Common myeloid progenitor, CD34-positive (primary cell): Measurements from ENCODE around the gene TRIM29.

Experiments
- CTCF ChIA-PET: fragments of 350-600 bp; sonication (Branson Sonifier 250); formaldehyde crosslinking; loops from one replicate; lab custom pipeline; 2021; ENCODE audit warnings: antibody characterized with exemption; lab: Charles Lee
- POLR2A ChIA-PET: fragments of 350-600 bp; sonication (Branson Sonifier 250); formaldehyde crosslinking; loops from one replicate; lab custom pipeline; 2021; ENCODE audit warnings: antibody characterized with exemption; lab: Charles Lee
- DNase-seq, 3 donors: peaks; one replicate each; pipeline versions ENCODE4 v3.0.0 to v3.0.0-alpha.2; 2013
- H3K27ac ChIP-seq, 2 experiments: 1 replicate in 1 of 2; 2 replicates in 1 of 2; pipeline ENCODE4 v1.7.0; 2013; ENCODE audit warnings: inconsistent platforms in 2 of 2, low read length in 2 of 2, mild to moderate bottlenecking in 2 of 2, low read depth in 1 of 2, moderate library complexity in 1 of 2; ENCODE audit not compliant: severe bottlenecking in 2 of 2, insufficient read depth in 1 of 2, poor library complexity in 1 of 2
- H3K27me3 ChIP-seq, 5 experiments: replicated peaks in 2 of 5; 1 replicate in 3 of 5; 2 replicates in 2 of 5; pipeline versions ENCODE4 v1.6.1 to v1.7.0; 2013; ENCODE audit warnings: low read length in 4 of 5, mild to moderate bottlenecking in 2 of 5, moderate library complexity in 2 of 5, inconsistent platforms in 1 of 5; ENCODE audit not compliant: insufficient read depth in 5 of 5, control insufficient read depth in 4 of 5
- H3K36me3 ChIP-seq, 4 experiments: 1 replicate in 2 of 4; 2 replicates in 2 of 4; pipeline versions ENCODE4 v1.6.1 to v1.7.0; 2013; ENCODE audit warnings: low read length in 3 of 4, control low read depth in 1 of 4, mild to moderate bottlenecking in 1 of 4; ENCODE audit not compliant: control insufficient read depth in 4 of 4, insufficient read depth in 4 of 4
- H3K4me1 ChIP-seq, 4 experiments: 1 replicate in 3 of 4; 2 replicates in 1 of 4; pipeline versions ENCODE4 v1.6.1 to v1.7.1; 2013; ENCODE audit warnings: low read length in 3 of 4, mild to moderate bottlenecking in 3 of 4, control low read depth in 1 of 4, inconsistent platforms in 1 of 4, moderate library complexity in 1 of 4; ENCODE audit not compliant: control insufficient read depth in 4 of 4, insufficient read depth in 4 of 4; ENCODE audit errors: control extremely low read depth in 1 of 4
- H3K4me3 ChIP-seq, 7 experiments: 1 replicate in 4 of 7; 2 replicates in 3 of 7; pipeline versions ENCODE4 v1.5.1 to v1.7.0; 2013; ENCODE audit warnings: mild to moderate bottlenecking in 7 of 7, low read length in 6 of 7, moderate library complexity in 6 of 7, inconsistent platforms in 2 of 7, low read depth in 2 of 7, control low read depth in 1 of 7; ENCODE audit not compliant: insufficient read depth in 4 of 7, control insufficient read depth in 1 of 7; ENCODE audit errors: extremely low read depth in 1 of 7
- H3K9me3 ChIP-seq, 5 experiments: 1 replicate in 4 of 5; 2 replicates in 1 of 5; pipeline versions ENCODE4 v1.6.1 to v1.7.1; 2013; ENCODE audit warnings: low read length in 4 of 5, mild to moderate bottlenecking in 2 of 5, inconsistent platforms in 1 of 5, low read depth in 1 of 5, moderate library complexity in 1 of 5; ENCODE audit not compliant: control insufficient read depth in 4 of 5, insufficient read depth in 2 of 5; ENCODE audit errors: control extremely low read depth in 1 of 5
- WGBS: methylation state at CpG from one replicate; pipeline ENCODE4 v1.1.5; 2013; ENCODE audit not compliant: insufficient coverage; 5-methylcytosine and 5-hydroxymethylcytosine counted together

The TRIM29 gene

GRCh38 chr11:120107692-120108091 lies 30.2 kb downstream of the TRIM29 start:
- DNase-seq, result no peak
- Histone ChIP-seq H3K4me3 (no peak overlapping the region), H3K27ac (no peak overlapping the region), H3K9me3 (no peaks in the 10 kb centered on the region), H3K36me3 (no peaks in the 10 kb centered on the region), H3K27me3 (peaks cover 0 to 17% (median 0%) of the 10 kb centered on the region in 5 experiments), H3K4me1 (no peaks in the 10 kb centered on the region)
- ChIA-PET POLR2A (no interaction called here), CTCF (interaction anchor here (0.8 to 5.7 kb wide), 20 partner anchors 11 to 628 kb away, joined by 3 to 45 read pairs (median 4); no protein-coding TSS in a partner anchor)
- WGBS, result 88% methylated on average over 5 of the region's 6 CpGs

- no peak for DNase-seq
- Histone ChIP-seq H3K4me3 (no peak overlapping the region), H3K27me3 (peaks cover 0 to 15% (median 0%) of the 10 kb centered on the region in 5 experiments), H3K27ac (no peak overlapping the region), H3K4me1 (no peaks in the 10 kb centered on the region), H3K36me3 (no peaks in the 10 kb centered on the region), H3K9me3 (no peaks in the 10 kb centered on the region)
- POLR2A ChIA-PET, result no interaction called here
- CTCF ChIA-PET, result interaction anchor here (0.7 to 5.7 kb wide), 6 partner anchors 10 to 466 kb away, joined by 3 to 45 read pairs (median 7); no protein-coding TSS in a partner anchor
- WGBS, result 90% methylated on average over 11 of the region's 11 CpGs
Observed at GRCh38 chr11:120106354-120107150, 31.4 kb downstream of the TRIM29 start.

- no peaks in the 10 kb centered on the region for H3K4me1 ChIP-seq
- ChIA-PET POLR2A (no interaction called here), CTCF (interaction anchor here (1.0 to 5.7 kb wide), 2 partner anchors 439 to 440 kb away, joined by 3 to 45 read pairs; no protein-coding TSS in a partner anchor)
- H3K36me3 ChIP-seq, result no peaks in the 10 kb centered on the region
- no peaks in the 10 kb centered on the region for H3K9me3 ChIP-seq
- peaks cover 0 to 15% (median 0%) of the 10 kb centered on the region in 5 experiments for H3K27me3 ChIP-seq
- no peak for DNase-seq
- 73% methylated on average over 4 of the region's 6 CpGs for WGBS
- H3K4me3 ChIP-seq, result no peak overlapping the region
- H3K27ac ChIP-seq, result no peak overlapping the region
Observed at GRCh38 chr11:120105576-120105975, 32.3 kb downstream of the TRIM29 start.

GRCh38 chr11:120104041-120104565 lies 33.8 kb downstream of the TRIM29 start:
- 93% methylated on average over 15 of the region's 15 CpGs for WGBS
- no peaks in the 10 kb centered on the region for H3K4me1 ChIP-seq
- no peak overlapping the region for H3K27ac ChIP-seq
- peaks cover 0 to 14% (median 0%) of the 10 kb centered on the region in 5 experiments for H3K27me3 ChIP-seq
- H3K9me3 ChIP-seq, result no peaks in the 10 kb centered on the region
- DNase-seq, result no peak
- ChIA-PET POLR2A (no interaction called here), CTCF (no interaction called here)
- no peaks in the 10 kb centered on the region for H3K36me3 ChIP-seq
- H3K4me3 ChIP-seq, result no peak overlapping the region

GRCh38 chr11:120102864-120103122 lies 35.1 kb downstream of the TRIM29 start:
- CTCF ChIA-PET, result no interaction called here
- Histone ChIP-seq H3K27me3 (peaks cover 0 to 14% (median 0%) of the 10 kb centered on the region in 5 experiments), H3K9me3 (no peaks in the 10 kb centered on the region), H3K4me3 (no peak overlapping the region), H3K27ac (no peak overlapping the region), H3K4me1 (peaks cover 0 to 3% (median 0%) of the 10 kb centered on the region in 4 experiments), H3K36me3 (no peaks in the 10 kb centered on the region)
- POLR2A ChIA-PET, result no interaction called here
- WGBS, result 79% methylated on average over 3 of the region's 3 CpGs
- DNase-seq, result no peak

GRCh38 chr11:120102050-120102863 lies 35.7 kb downstream of the TRIM29 start:
- H3K4me1 ChIP-seq, result peaks cover 0 to 8% (median under 1%) of the 10 kb centered on the region in 4 experiments
- no peaks in the 10 kb centered on the region for H3K9me3 ChIP-seq
- WGBS, result 97% methylated on average over 7 of the region's 8 CpGs
- H3K36me3 ChIP-seq, result no peaks in the 10 kb centered on the region
- H3K27me3 ChIP-seq, result peaks cover 0 to 14% (median 0%) of the 10 kb centered on the region in 5 experiments
- POLR2A ChIA-PET, result no interaction called here
- H3K27ac ChIP-seq, result no peak overlapping the region
- CTCF ChIA-PET, result interaction anchor here (0.9 kb wide), 1 partner anchor 8 kb away, joined by 3 read pairs; no protein-coding TSS in a partner anchor
- no peak overlapping the region for H3K4me3 ChIP-seq
- no peak for DNase-seq
